WTC11 (cell line): ENCODE measurements around the gene MEOX2.

Experiments used
- CBFB ChIP-seq: sonication (generic); formaldehyde crosslinking; IDR thresholded peaks from 2 replicates; pipeline ENCODE4 v1.8.1; 2022; ENCODE audit warnings: mild to moderate bottlenecking, low read depth, missing genetic modification reagents
- CREM ChIP-seq: sonication (generic); formaldehyde crosslinking; IDR thresholded peaks from 2 replicates; pipeline ENCODE4 v1.8.1; 2022; ENCODE audit warnings: mild to moderate bottlenecking, missing genetic modification reagents, moderate library complexity
- ETV6 ChIP-seq: sonication (generic); formaldehyde crosslinking; IDR thresholded peaks from 2 replicates; pipeline ENCODE4 v1.8.1; 2022; ENCODE audit warnings: mild to moderate bottlenecking, missing genetic modification reagents
- IRF2 ChIP-seq: sonication (generic); formaldehyde crosslinking; IDR thresholded peaks from 2 replicates; pipeline ENCODE4 v1.8.0; 2022; ENCODE audit warnings: low read depth, missing genetic modification reagents, borderline replicate concordance
- JUN ChIP-seq: sonication (generic); formaldehyde crosslinking; IDR thresholded peaks from 2 replicates; pipeline ENCODE4 v1.8.0; 2023; ENCODE audit warnings: mild to moderate bottlenecking, missing genetic modification reagents
- NFYB ChIP-seq: sonication (generic); formaldehyde crosslinking; conservative IDR thresholded peaks from 2 replicates; pipeline ENCODE4 v1.8.0; 2022; ENCODE audit warnings: low read depth, missing genetic modification reagents
- NR2C2 ChIP-seq: sonication (generic); formaldehyde crosslinking; IDR thresholded peaks from 2 replicates; pipeline ENCODE4 v1.8.0; 2022; ENCODE audit warnings: mild to moderate bottlenecking, missing genetic modification reagents
- ZNF138 ChIP-seq: sonication (generic); formaldehyde crosslinking; conservative IDR thresholded peaks from 2 replicates; pipeline ENCODE4 v1.8.1; 2022; ENCODE audit warnings: mild to moderate bottlenecking, moderate library complexity, missing genetic modification reagents
- ZNF416 ChIP-seq: fragments of 250-450 bp; sonication (Bioruptor Pico); IDR thresholded peaks from 2 replicates; pipeline ENCODE4 v1.9.0; 2021; ENCODE audit warnings: mild to moderate bottlenecking, inconsistent platforms
- TF ChIP-seq, protein P1 (sequence below): sonication (generic); formaldehyde crosslinking; IDR thresholded peaks from 2 replicates; pipeline ENCODE4 v1.8.1; 2023; ENCODE audit warnings: mild to moderate bottlenecking, missing genetic modification reagents, moderate library complexity
- TF ChIP-seq, protein P2 (sequence below): sonication (generic); formaldehyde crosslinking; IDR thresholded peaks from 2 replicates; pipeline ENCODE4 v1.8.1; 2022; ENCODE audit warnings: low read depth, missing genetic modification reagents, borderline replicate concordance
- TF ChIP-seq, protein P3 (sequence below): fragments of 200-600 bp; IDR thresholded peaks from 2 replicates; pipeline ENCODE4 v1.8.0; 2022; ENCODE audit warnings: antibody characterized with exemption
- TF ChIP-seq, protein P4 (sequence below): sonication (generic); formaldehyde crosslinking; IDR thresholded peaks from 2 replicates; pipeline ENCODE4 v1.8.1; 2022; ENCODE audit warnings: mild to moderate bottlenecking, missing genetic modification reagents, moderate library complexity, borderline replicate concordance
- TF ChIP-seq, protein P5 (sequence below): sonication (generic); formaldehyde crosslinking; IDR thresholded peaks from 2 replicates; pipeline ENCODE4 v1.8.0; 2022; ENCODE audit warnings: mild to moderate bottlenecking, missing genetic modification reagents

DNA sequence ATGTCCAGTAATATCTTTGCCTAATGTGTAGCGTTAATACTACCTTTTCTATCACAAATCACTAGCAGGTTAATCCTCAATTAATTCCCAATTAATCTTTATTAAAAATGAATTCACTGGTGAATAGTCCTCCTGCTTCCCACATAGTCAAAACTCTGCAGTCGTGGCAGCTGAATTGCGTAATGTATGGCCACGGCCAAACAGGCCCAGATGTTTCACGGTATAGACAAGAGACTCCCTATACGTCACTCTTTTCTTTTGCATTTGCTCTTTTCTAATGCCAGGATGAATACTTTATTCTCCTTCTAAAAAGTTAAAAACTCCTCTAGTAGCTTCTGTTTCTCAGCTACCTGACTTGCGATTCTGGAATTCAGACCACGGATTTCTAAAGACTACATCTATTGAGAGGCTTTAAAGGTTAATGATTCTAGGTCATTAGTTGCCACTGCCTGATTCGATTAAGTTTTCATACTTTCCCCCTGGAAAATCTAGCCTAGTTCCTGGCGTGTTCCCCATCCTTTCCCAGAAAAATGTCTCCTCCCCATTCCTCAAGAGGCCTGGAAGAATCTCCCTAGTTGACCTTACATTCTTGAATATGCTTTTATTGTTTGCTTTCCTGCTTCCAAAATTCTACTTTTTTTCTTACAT lies 16.9 kb downstream of the MEOX2 start:
- TF ChIP-seq, protein P1, sequence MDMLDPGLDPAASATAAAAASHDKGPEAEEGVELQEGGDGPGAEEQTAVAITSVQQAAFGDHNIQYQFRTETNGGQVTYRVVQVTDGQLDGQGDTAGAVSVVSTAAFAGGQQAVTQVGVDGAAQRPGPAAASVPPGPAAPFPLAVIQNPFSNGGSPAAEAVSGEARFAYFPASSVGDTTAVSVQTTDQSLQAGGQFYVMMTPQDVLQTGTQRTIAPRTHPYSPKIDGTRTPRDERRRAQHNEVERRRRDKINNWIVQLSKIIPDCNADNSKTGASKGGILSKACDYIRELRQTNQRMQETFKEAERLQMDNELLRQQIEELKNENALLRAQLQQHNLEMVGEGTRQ (CRISPR knock-in tag): no peak
- TF ChIP-seq, protein P2, sequence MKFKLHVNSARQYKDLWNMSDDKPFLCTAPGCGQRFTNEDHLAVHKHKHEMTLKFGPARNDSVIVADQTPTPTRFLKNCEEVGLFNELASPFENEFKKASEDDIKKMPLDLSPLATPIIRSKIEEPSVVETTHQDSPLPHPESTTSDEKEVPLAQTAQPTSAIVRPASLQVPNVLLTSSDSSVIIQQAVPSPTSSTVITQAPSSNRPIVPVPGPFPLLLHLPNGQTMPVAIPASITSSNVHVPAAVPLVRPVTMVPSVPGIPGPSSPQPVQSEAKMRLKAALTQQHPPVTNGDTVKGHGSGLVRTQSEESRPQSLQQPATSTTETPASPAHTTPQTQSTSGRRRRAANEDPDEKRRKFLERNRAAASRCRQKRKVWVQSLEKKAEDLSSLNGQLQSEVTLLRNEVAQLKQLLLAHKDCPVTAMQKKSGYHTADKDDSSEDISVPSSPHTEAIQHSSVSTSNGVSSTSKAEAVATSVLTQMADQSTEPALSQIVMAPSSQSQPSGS (CRISPR knock-in tag): no peak
- TF ChIP-seq, protein P3, sequence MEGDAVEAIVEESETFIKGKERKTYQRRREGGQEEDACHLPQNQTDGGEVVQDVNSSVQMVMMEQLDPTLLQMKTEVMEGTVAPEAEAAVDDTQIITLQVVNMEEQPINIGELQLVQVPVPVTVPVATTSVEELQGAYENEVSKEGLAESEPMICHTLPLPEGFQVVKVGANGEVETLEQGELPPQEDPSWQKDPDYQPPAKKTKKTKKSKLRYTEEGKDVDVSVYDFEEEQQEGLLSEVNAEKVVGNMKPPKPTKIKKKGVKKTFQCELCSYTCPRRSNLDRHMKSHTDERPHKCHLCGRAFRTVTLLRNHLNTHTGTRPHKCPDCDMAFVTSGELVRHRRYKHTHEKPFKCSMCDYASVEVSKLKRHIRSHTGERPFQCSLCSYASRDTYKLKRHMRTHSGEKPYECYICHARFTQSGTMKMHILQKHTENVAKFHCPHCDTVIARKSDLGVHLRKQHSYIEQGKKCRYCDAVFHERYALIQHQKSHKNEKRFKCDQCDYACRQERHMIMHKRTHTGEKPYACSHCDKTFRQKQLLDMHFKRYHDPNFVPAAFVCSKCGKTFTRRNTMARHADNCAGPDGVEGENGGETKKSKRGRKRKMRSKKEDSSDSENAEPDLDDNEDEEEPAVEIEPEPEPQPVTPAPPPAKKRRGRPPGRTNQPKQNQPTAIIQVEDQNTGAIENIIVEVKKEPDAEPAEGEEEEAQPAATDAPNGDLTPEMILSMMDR: no peak
- TF ChIP-seq JUN (CRISPR knock-in tag): no peak
- TF ChIP-seq CREM (CRISPR knock-in tag): no peak
- no peak for TF ChIP-seq IRF2 (CRISPR knock-in tag)
- no peak for TF ChIP-seq NR2C2 (CRISPR knock-in tag)
- no peak for TF ChIP-seq NFYB (CRISPR knock-in tag)
- no peak for TF ChIP-seq ZNF416
- TF ChIP-seq, protein P4, sequence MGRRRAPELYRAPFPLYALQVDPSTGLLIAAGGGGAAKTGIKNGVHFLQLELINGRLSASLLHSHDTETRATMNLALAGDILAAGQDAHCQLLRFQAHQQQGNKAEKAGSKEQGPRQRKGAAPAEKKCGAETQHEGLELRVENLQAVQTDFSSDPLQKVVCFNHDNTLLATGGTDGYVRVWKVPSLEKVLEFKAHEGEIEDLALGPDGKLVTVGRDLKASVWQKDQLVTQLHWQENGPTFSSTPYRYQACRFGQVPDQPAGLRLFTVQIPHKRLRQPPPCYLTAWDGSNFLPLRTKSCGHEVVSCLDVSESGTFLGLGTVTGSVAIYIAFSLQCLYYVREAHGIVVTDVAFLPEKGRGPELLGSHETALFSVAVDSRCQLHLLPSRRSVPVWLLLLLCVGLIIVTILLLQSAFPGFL: no peak
- TF ChIP-seq, protein P5, sequence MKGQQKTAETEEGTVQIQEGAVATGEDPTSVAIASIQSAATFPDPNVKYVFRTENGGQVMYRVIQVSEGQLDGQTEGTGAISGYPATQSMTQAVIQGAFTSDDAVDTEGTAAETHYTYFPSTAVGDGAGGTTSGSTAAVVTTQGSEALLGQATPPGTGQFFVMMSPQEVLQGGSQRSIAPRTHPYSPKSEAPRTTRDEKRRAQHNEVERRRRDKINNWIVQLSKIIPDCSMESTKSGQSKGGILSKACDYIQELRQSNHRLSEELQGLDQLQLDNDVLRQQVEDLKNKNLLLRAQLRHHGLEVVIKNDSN (CRISPR knock-in tag): no peak
- no peak for TF ChIP-seq CBFB (CRISPR knock-in tag)
- no peak for TF ChIP-seq ETV6
- TF ChIP-seq ZNF138 (CRISPR knock-in tag): no peak
